NCI-H774 (cell line): ENCODE data around the gene MSH3.

Source experiments
- DNase-seq: peaks from one replicate; lab custom pipeline; 2025; lab: John Stamatoyannopoulos, UW

Gene MSH3

GRCh38 chr5:80654391-80655230, at the start of gene MSH3, which contains the start of gene DHFR:
Gene MSH3, plus strand, starts transcription at chr5:80654652. Its CDS starts 76 bp downstream, at chr5:80654728.
Gene DHFR, minus strand, starts transcription at chr5:80654983. Its CDS starts 494 bp downstream, at chr5:80654489.
- peak; percentile 87 for DNase-seq

- no peak for DNase-seq
These were observed 47.1 kb upstream of the MSH3 start for GRCh38 chr5:80607343-80607742.

- DNase-seq = no peak
These were observed 46.6 kb upstream of the MSH3 start for GRCh38 chr5:80607832-80608231.

GRCh38 chr5:80608731-80609130, 45.7 kb upstream of the MSH3 start:
- DNase-seq = no peak

GRCh38 chr5:80609692-80610091, 44.8 kb upstream of the MSH3 start:
- DNase-seq = no peak

- DNase-seq = no peak
These were observed 39.1 kb upstream of the MSH3 start for GRCh38 chr5:80615266-80615914.

- DNase-seq = no peak
These were observed 36.0 kb upstream of the MSH3 start for GRCh38 chr5:80618438-80618837.

- no peak for DNase-seq
These were observed 35.4 kb upstream of the MSH3 start for GRCh38 chr5:80619086-80619485.

GRCh38 chr5:80620211-80620610, 34.2 kb upstream of the MSH3 start:
- DNase-seq = no peak

GRCh38 chr5:80622756-80623155, 31.7 kb upstream of the MSH3 start:
- DNase-seq = no peak

- no peak for DNase-seq
These were observed 30.5 kb upstream of the MSH3 start for GRCh38 chr5:80623999-80624398.

GRCh38 chr5:80625230-80625629, 29.2 kb upstream of the MSH3 start:
- no peak for DNase-seq

- no peak for DNase-seq
These were observed 25.2 kb upstream of the MSH3 start for GRCh38 chr5:80629281-80629680.

GRCh38 chr5:80631278-80632259, 22.9 kb upstream of the MSH3 start:
- no peak for DNase-seq

- no peak for DNase-seq
These were observed 21.8 kb upstream of the MSH3 start for GRCh38 chr5:80632700-80633099.

GRCh38 chr5:80634193-80634592, 20.3 kb upstream of the MSH3 start:
- no peak for DNase-seq

GRCh38 chr5:80641353-80641752, 13.1 kb upstream of the MSH3 start:
- DNase-seq = no peak

GRCh38 chr5:80644900-80645299, 9.6 kb upstream of the MSH3 start:
- DNase-seq = no peak

- no peak for DNase-seq
These were observed 7.5 kb upstream of the MSH3 start for GRCh38 chr5:80646926-80647325.

- no peak for DNase-seq
These were observed 950 bp upstream of the MSH3 start for GRCh38 chr5:80653502-80653901.

- DNase-seq = no peak
These were observed 430 bp upstream of the MSH3 start for GRCh38 chr5:80654054-80654390.

- DNase-seq = no peak
These were observed 851 bp downstream of the MSH3 start for GRCh38 chr5:80655231-80655774.
